K562 (cell line): ENCODE results near the gene HSPA1B. TPM values are rescaled to one million over a fixed set of nuclear protein-coding genes. Genes with fewer than 3 reads are reported as not detected.

Experiments
- ATF1 ChIP-seq, 2 experiments: fragments of 450-650 bp in 1 of 2; IDR thresholded peaks; 2 replicates each; pipeline ENCODE4 v1.6.1; 2016; ENCODE audit warnings: missing compliant biosample characterization in 1 of 2, missing genetic modification characterization in 1 of 2
- ELK1 ChIP-seq: sonication (generic); formaldehyde crosslinking; IDR thresholded peaks from 2 replicates; pipeline ENCODE4 v1.8.1; 2022; ENCODE audit warnings: missing genetic modification reagents
- FOXP1 ChIP-seq: sonication (generic); formaldehyde crosslinking; IDR thresholded peaks from 2 replicates; pipeline ENCODE4 v1.8.0; 2022; ENCODE audit warnings: mild to moderate bottlenecking, missing genetic modification reagents
- MGA ChIP-seq: fragments of 450-650 bp; IDR thresholded peaks from 2 replicates; pipeline ENCODE4 v1.6.1; 2016; ENCODE audit warnings: mild to moderate bottlenecking, moderate library complexity
- NKRF ChIP-seq: fragments of 450-650 bp; IDR thresholded peaks from 2 replicates; pipeline ENCODE4 v1.6.1; 2016; ENCODE audit warnings: borderline replicate concordance
- POLR3A ChIP-seq: IDR thresholded peaks from 2 replicates; pipeline ENCODE4 v1.6.1; 2011; ENCODE audit warnings: borderline replicate concordance, mild to moderate bottlenecking, moderate library complexity; ENCODE audit not compliant: insufficient read length, insufficient read depth; ENCODE audit errors: extremely low read depth
- RBM39 ChIP-seq: fragments of 200-400 bp; formaldehyde crosslinking; optimal IDR thresholded peaks from 2 replicates; pipeline ENCODE3; 2018; ENCODE audit warnings: low read depth, low read length
- STAT5B ChIP-seq: fragments of 250-450 bp; sonication (Bioruptor Pico); IDR thresholded peaks from 2 replicates; pipeline ENCODE4 v1.8.0; 2021; ENCODE audit warnings: mild to moderate bottlenecking, inconsistent platforms
- TAF9B ChIP-seq: fragments of 450-650 bp; IDR thresholded peaks from 2 replicates; pipeline ENCODE4 v1.6.1; 2018; ENCODE audit warnings: mild to moderate bottlenecking; ENCODE audit not compliant: partially characterized antibody
- ZBTB1 ChIP-seq: sonication (generic); formaldehyde crosslinking; IDR thresholded peaks from 2 replicates; pipeline ENCODE4 v1.8.1; 2023; ENCODE audit warnings: missing genetic modification reagents, low read depth, mild to moderate bottlenecking, borderline replicate concordance
- ZFPM2 ChIP-seq: fragments of 250-450 bp; sonication (Bioruptor Pico); IDR thresholded peaks from 2 replicates; pipeline ENCODE4 v1.5.1; 2022; ENCODE audit warnings: mild to moderate bottlenecking
- ZNF197 ChIP-seq: fragments of 200-800 bp; sonication (Bioruptor generic); IDR thresholded peaks from 2 replicates; pipeline ENCODE4 v1.6.1; 2016; ENCODE audit warnings: low read depth, missing genetic modification characterization, missing compliant biosample characterization
- ZNF274 ChIP-seq: IDR thresholded peaks from 2 replicates; pipeline ENCODE4 v1.6.1; 2011; ENCODE audit warnings: low read depth, mild to moderate bottlenecking, low read length, moderate library complexity, borderline replicate concordance
- polyA plus RNA-seq, 8 experiments: library from polyadenylated mRNA; depleted of rRNA in 4 of 8; stranded (reverse) in 5 of 8; unstranded in 3 of 8; fragments of >200 nt; fragmentation: Nextera tagmentation in 2 of 8; fragmentation: Illumina TruSeq in 1 of 8; extraction: Ambion mirVana in 2 of 8; extraction: Trizol in 1 of 8; gene quantifications; 2 replicates each; pipeline versions ENCODE4 v1.2.1 to v1.2.3, GENCODE V29; 2011 to 2014; ENCODE audit warnings: inconsistent platforms in 1 of 8, missing spikeins in 1 of 8
- total RNA-seq, 7 experiments: library from RNA; depleted of rRNA in 6 of 7; stranded (reverse); fragments of >200 nt in 6 of 7; fragmentation: Illumina TruSeq in 2 of 7; extraction: Trizol in 2 of 7; gene quantifications; 2 replicates each; pipeline versions ENCODE4 v1.2.1 to v1.2.3, GENCODE V29; 2011 to 2021; ENCODE audit warnings: low replicate concordance in 1 of 7

HSPA1B gene
- total and polyA plus RNA-seq, 9 of the 15 experiments (the other 6 are each of a cell fraction or from before 2014, with no cell fraction given) = 0.27 to 227 (median 51.2) TPM

GRCh38 chr6:31782126-31782855 lies 45.2 kb upstream of the HSPA1B start (continued):
- TF ChIP-seq MGA (no peak), ELK1 (CRISPR knock-in tag) (no peak), ZNF274 (no peak), ZFPM2 (CRISPR knock-in tag) (no peak), POLR3A (no peak), ATF1 (CRISPR knock-in tag; IDR thresholded peaks at IDR 0.05) (no peak), ATF1 (tag; IDR thresholded peaks at IDR 0.05) (no peak), STAT5B (no peak), ZBTB1 (CRISPR knock-in tag) (no peak), FOXP1 (CRISPR knock-in tag) (no peak), TAF9B (no peak), NKRF (no peak), ZNF197 (CRISPR knock-in tag) (no peak), RBM39 (no peak)
